Gastroesophageal sphincter (tissue), 4 donors: ENCODE data around the gene COLQ. TPM values are rescaled to one million over a fixed set of nuclear protein-coding genes. Genes with fewer than 3 reads are reported as not detected.

Experiments
- ATAC-seq: fragments of 150-250 bp; one replicate; pipeline ENCODE4 v1.9.1; 2016; ENCODE audit warnings: mild to moderate bottlenecking, moderate library complexity
- H3K27ac ChIP-seq, 4 donors: fragments of 200-600 bp; sonication (generic) in 3 of 4; 1 replicate in 3 of 4; 2 replicates in 1 of 4; pipeline ENCODE4 v1.5.1; 2016 to 2019
- H3K27me3 ChIP-seq: fragments of 200-600 bp; sonication (generic); one replicate; pipeline ENCODE4 v1.5.1; 2019
- H3K36me3 ChIP-seq, 2 donors: fragments of 200-600 bp; sonication (generic); one replicate each; pipeline ENCODE4 v1.5.1; 2019; ENCODE audit warnings: control low read depth in 1 of 2
- H3K4me1 ChIP-seq, 3 donors: fragments of 200-600 bp; sonication (generic); 1 replicate in 2 of 3; 2 replicates in 1 of 3; pipeline ENCODE4 v1.5.1; 2016 to 2019; ENCODE audit warnings: control low read depth in 2 of 3
- H3K4me3 ChIP-seq, 2 donors: fragments of 200-600 bp; sonication (generic); one replicate each; pipeline ENCODE4 v1.5.1; 2019; ENCODE audit warnings: mild to moderate bottlenecking in 1 of 2, moderate library complexity in 1 of 2
- H3K9me3 ChIP-seq, 3 donors: fragments of 200-600 bp; sonication (generic); one replicate each; pipeline ENCODE4 v1.5.1; 2017 to 2019; ENCODE audit warnings: control low read depth in 2 of 3
- CTCF ChIP-seq, 4 experiments: fragments of 200-600 bp in 2 of 4; fragments of 450-650 bp in 2 of 4; sonication (generic) in 1 of 4; IDR thresholded peaks; one replicate each; pipeline ENCODE4 v1.5.1; 2017 to 2019; ENCODE audit warnings: antibody characterized with exemption in 4 of 4, mild to moderate bottlenecking in 2 of 4, moderate library complexity in 2 of 4
- EP300 ChIP-seq: sonication (generic); formaldehyde crosslinking; IDR thresholded peaks from one replicate; pipeline ENCODE4 v1.6.1; 2017; ENCODE audit warnings: antibody characterized with exemption, mild to moderate bottlenecking
- POLR2A ChIP-seq, 2 donors: fragments of 450-650 bp; IDR thresholded peaks; one replicate each; pipeline ENCODE4 v1.6.1; 2017; ENCODE audit warnings: antibody characterized with exemption in 2 of 2, mild to moderate bottlenecking in 2 of 2, moderate library complexity in 1 of 2
- POLR2AphosphoS5 ChIP-seq: sonication (generic); formaldehyde crosslinking; IDR thresholded peaks from one replicate; pipeline ENCODE4 v1.6.1; 2017; ENCODE audit warnings: antibody characterized with exemption
- WGBS, 2 donors: methylation state at CpG; one replicate each; pipeline ENCODE4 v1.1.5; 2018; ENCODE audit warnings: low coverage in 1 of 2; 5-methylcytosine and 5-hydroxymethylcytosine counted together
- total RNA-seq, 4 donors: library from RNA; depleted of rRNA; stranded (reverse); fragments of >200 nt; gene quantifications; one replicate each; pipeline ENCODE4 v1.1.0, GENCODE V29; 2016

COLQ gene
- total RNA-seq, 4 donors from 2014 or later = 0.57 to 2.7 (median 1.8) TPM

- Histone ChIP-seq H3K4me3 (no peak overlapping the region), H3K36me3 (peaks cover 0 to 63% of the 10 kb centered on the region in 2 donors), H3K27ac (no peak overlapping the region), H3K27me3 (no peaks in the 10 kb centered on the region), H3K4me1 (no peaks in the 10 kb centered on the region), H3K9me3 (no peaks in the 10 kb centered on the region)
- TF ChIP-seq EP300 (no peak), POLR2A (IDR thresholded peaks at IDR 0.05) (no peak), POLR2AphosphoS5 (no peak), CTCF (IDR thresholded peaks at IDR 0.05) (no peak)
- no peak for ATAC-seq
- WGBS, 2 donors = 85% methylated on average over 4 of the region's 7 CpGs; no CpG with 5 or more reads in 1 of the 2 donors
These were observed 65.8 kb downstream of the COLQ start for GRCh38 chr3:15455756-15456155.

GRCh38 chr3:15454965-15455364 is 66.5 kb downstream of the COLQ start:
- Histone ChIP-seq H3K36me3 (peaks cover 0 to 71% of the 10 kb centered on the region in 2 donors), H3K4me1 (no peaks in the 10 kb centered on the region), H3K9me3 (no peaks in the 10 kb centered on the region), H3K27ac (no peak overlapping the region), H3K27me3 (no peaks in the 10 kb centered on the region), H3K4me3 (no peak overlapping the region)
- no peak for ATAC-seq
- TF ChIP-seq POLR2A (IDR thresholded peaks at IDR 0.05) (no peak), CTCF (IDR thresholded peaks at IDR 0.05) (no peak), EP300 (no peak), POLR2AphosphoS5 (no peak)

- ATAC-seq = no peak
- Histone ChIP-seq H3K4me1 (no peaks in the 10 kb centered on the region), H3K27ac (no peak overlapping the region), H3K4me3 (no peak overlapping the region), H3K36me3 (peaks cover 0 to 79% of the 10 kb centered on the region in 2 donors), H3K27me3 (no peaks in the 10 kb centered on the region), H3K9me3 (no peaks in the 10 kb centered on the region)
- WGBS, 2 donors = 76 to 80% methylated on average over 1 to 8 of the region's 9 CpGs
- TF ChIP-seq CTCF (IDR thresholded peaks at IDR 0.05) (no peak), POLR2A (IDR thresholded peaks at IDR 0.05) (no peak), EP300 (no peak), POLR2AphosphoS5 (no peak)
These were observed 67.4 kb downstream of the COLQ start for GRCh38 chr3:15453991-15454625.

- H3K27ac ChIP-seq = no peak overlapping the region
- WGBS, 2 donors = 82 to 88% methylated on average over 5 to 6 of the region's 8 CpGs
- no peak for TF ChIP-seq POLR2A (IDR thresholded peaks at IDR 0.05)
- TF ChIP-seq POLR2AphosphoS5 = no peak
- TF ChIP-seq EP300 = no peak
- no peak for TF ChIP-seq CTCF (IDR thresholded peaks at IDR 0.05)
- no peak overlapping the region for H3K4me3 ChIP-seq
- no peak for ATAC-seq
- no peaks in the 10 kb centered on the region for H3K27me3 ChIP-seq
- H3K36me3 ChIP-seq = peaks cover 0 to 75% of the 10 kb centered on the region in 2 donors
- H3K4me1 ChIP-seq = no peaks in the 10 kb centered on the region
- H3K9me3 ChIP-seq = no peaks in the 10 kb centered on the region
These were observed 68.0 kb downstream of the COLQ start for GRCh38 chr3:15453501-15453900.

- TF ChIP-seq CTCF (IDR thresholded peaks at IDR 0.05) = no peak
- no peak for TF ChIP-seq POLR2AphosphoS5
- no peak for TF ChIP-seq POLR2A (IDR thresholded peaks at IDR 0.05)
- no peak for TF ChIP-seq EP300
- 86 to 94% methylated on average over 3 to 4 of the region's 5 CpGs for WGBS, 2 donors
These were observed 68.5 kb downstream of the COLQ start for GRCh38 chr3:15452961-15453360.

More at GRCh38 chr3:15452961-15453360, 68.5 kb downstream of the COLQ start:
- H3K27ac ChIP-seq = no peak overlapping the region
- no peak overlapping the region for H3K4me3 ChIP-seq
- H3K27me3 ChIP-seq = no peaks in the 10 kb centered on the region
- no peaks in the 10 kb centered on the region for H3K4me1 ChIP-seq
- peaks cover 0 to 73% of the 10 kb centered on the region in 2 donors for H3K36me3 ChIP-seq
- no peaks in the 10 kb centered on the region for H3K9me3 ChIP-seq
- ATAC-seq = no peak
